ENCODE measurements around the gene PTF1A. TPM values are rescaled to one million over a fixed set of nuclear protein-coding genes. Genes with fewer than 3 reads are reported as not detected.

PTF1A gene
- total RNA-seq, 1 donor from 2014 or later: not detected

DNA sequence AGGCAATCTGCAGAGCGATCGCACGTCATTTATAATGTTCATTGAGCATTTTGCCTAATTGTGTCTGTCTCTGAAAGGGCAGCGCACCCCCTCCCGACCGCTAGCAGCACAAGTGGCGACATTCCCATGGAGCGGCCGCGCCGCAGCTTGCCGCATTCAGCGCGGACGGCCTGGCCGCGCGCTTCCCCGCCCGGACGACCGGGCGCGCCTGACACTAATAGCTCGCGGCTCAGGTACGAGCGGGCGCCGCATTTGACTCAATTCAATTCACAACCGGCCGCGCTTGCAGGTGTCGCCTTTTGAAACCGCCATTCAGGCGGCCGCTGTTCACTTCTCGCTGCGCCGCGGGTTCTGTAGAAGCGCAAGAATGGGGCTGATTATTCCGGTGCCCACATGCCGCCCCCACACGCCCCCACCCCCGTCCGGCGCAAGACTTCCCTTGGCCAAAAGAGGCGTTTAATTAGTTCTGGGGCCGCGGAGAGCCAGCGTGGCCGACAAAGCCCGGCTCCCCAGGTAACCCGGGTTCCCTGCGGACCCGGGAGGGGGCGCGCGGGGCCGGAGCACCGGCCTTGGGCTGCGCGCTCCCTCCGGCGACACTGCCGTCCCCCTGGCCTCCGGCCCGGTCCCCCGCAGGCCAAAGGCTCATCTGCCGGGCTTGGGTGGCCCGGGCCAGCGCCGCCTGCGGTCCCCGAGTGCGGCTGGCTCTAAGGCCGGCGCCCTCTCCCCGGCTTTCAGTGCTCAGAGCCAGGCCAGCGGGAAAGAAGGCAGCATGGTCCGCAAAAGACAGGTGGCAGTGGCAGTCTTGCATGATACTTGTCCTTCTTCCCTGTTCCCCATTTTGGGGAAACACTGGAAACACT lies 18.7 kb upstream of the PTF1A start:
- Mint-ChIP-seq H3K36me3 (ENCODE audit: unreplicated experiment) (no peaks in the 10 kb centered on the region), H3K4me1 (ENCODE audit: unreplicated experiment) (no peaks in the 10 kb centered on the region), H3K4me3 (ENCODE audit: unreplicated experiment) (no peak overlapping the region), H3K27ac (ENCODE audit: unreplicated experiment) (no peak overlapping the region), H3K27me3 (ENCODE audit: unreplicated experiment) (peaks cover 71% of the 10 kb centered on the region), H3K9me3 (ENCODE audit: unreplicated experiment) (no peaks in the 10 kb centered on the region)
- TF ChIP-seq CTCF (IDR thresholded peaks at IDR 0.05): no peak
- DNase-seq (ENCODE audit: extremely low spot score, unreplicated experiment): no peak

- Mint-ChIP-seq H3K27me3 (ENCODE audit: unreplicated experiment) (peaks cover 68% of the 10 kb centered on the region), H3K9me3 (ENCODE audit: unreplicated experiment) (no peaks in the 10 kb centered on the region), H3K27ac (ENCODE audit: unreplicated experiment) (no peak overlapping the region), H3K4me1 (ENCODE audit: unreplicated experiment) (no peaks in the 10 kb centered on the region), H3K36me3 (ENCODE audit: unreplicated experiment) (no peaks in the 10 kb centered on the region), H3K4me3 (ENCODE audit: unreplicated experiment) (no peak overlapping the region)
- no peak for TF ChIP-seq CTCF (IDR thresholded peaks at IDR 0.05)
- no peak for DNase-seq (ENCODE audit: extremely low spot score, unreplicated experiment)
Observed at GRCh38 chr10:23174074-23174976, 17.8 kb upstream of the PTF1A start.

DNA sequence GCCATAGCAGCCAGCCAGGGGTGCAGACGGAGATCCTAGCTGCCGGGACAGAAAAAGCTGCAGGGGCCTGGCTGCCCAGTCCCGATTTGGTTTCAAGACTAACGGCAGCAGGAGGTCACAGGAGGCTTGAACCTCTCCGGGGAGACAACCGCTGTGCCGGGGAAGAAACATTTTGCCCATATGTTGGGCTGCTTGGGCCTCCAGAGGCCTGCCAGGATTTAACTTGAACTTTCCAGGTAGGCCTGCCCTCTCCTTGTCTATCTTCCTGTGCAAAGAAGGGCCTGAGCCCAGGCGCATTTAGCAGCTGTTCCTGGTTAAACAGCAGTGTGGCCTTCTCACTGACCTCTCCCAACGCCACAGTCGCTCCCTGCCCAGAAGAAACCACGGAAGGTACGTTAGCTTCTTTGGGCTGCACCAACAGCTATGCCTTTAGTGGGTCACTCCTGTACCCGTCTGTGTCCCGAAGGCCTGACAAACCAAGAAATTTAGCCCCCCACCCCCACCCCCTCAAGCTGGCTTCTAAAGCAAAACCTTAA lies 17.1 kb upstream of the PTF1A start:
- Mint-ChIP-seq H3K27ac (ENCODE audit: unreplicated experiment) (no peak overlapping the region), H3K9me3 (ENCODE audit: unreplicated experiment) (no peaks in the 10 kb centered on the region), H3K4me3 (ENCODE audit: unreplicated experiment) (no peak overlapping the region), H3K27me3 (ENCODE audit: unreplicated experiment) (peaks cover 63% of the 10 kb centered on the region), H3K36me3 (ENCODE audit: unreplicated experiment) (no peaks in the 10 kb centered on the region), H3K4me1 (ENCODE audit: unreplicated experiment) (no peaks in the 10 kb centered on the region)
- TF ChIP-seq CTCF (IDR thresholded peaks at IDR 0.05): no peak
- no peak for DNase-seq (ENCODE audit: extremely low spot score, unreplicated experiment)

- H3K27me3 Mint-ChIP-seq (ENCODE audit: unreplicated experiment): peaks cover 50% of the 10 kb centered on the region
- no peaks in the 10 kb centered on the region for H3K36me3 Mint-ChIP-seq (ENCODE audit: unreplicated experiment)
- TF ChIP-seq CTCF (IDR thresholded peaks at IDR 0.05): no peak
- no peaks in the 10 kb centered on the region for H3K9me3 Mint-ChIP-seq (ENCODE audit: unreplicated experiment)
- DNase-seq (ENCODE audit: extremely low spot score, unreplicated experiment): no peak
- H3K4me1 Mint-ChIP-seq (ENCODE audit: unreplicated experiment): peaks cover 4% of the 10 kb centered on the region
- H3K27ac Mint-ChIP-seq (ENCODE audit: unreplicated experiment): no peak overlapping the region
- H3K4me3 Mint-ChIP-seq (ENCODE audit: unreplicated experiment): no peak overlapping the region
Observed at GRCh38 chr10:23186178-23186577, 5.9 kb upstream of the PTF1A start.

All from osteocyte (in vitro differentiated cells).